GM18511 (cell line): ENCODE results near the gene DDX3X.
A peak's percentile ranks its signal among the peaks of the same experiment; 100 is the strongest.

Source experiments
- ATAC-seq: cut with Tn5 transposase; IDR thresholded peaks from one replicate; pipeline ENCODE4 v1.9.1; 2021; ENCODE audit warnings: mild to moderate bottlenecking, moderate library complexity; ENCODE audit not compliant: unreplicated experiment

DDX3X gene

DNA sequence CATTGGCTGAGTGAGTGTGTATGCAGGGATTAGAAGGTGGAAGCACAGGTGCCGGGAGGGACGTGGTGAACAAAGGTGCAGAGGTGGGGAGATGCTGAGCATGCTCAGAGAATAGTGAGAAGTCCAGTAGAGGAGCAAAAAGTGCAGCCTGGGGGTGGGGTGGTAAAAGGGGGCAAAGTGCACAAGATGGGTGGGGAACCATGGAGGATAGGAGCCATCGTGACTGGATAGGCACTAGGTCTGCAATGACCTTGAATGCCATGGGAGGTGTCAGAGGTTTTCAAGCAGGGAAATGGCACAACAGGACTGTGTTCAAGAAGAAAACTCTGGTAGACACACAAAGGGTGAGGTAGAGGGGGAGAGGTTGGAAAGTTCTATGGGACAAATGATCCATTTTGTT lies 6.6 kb upstream of the DDX3X start:
- ATAC-seq: no peak

- no peak for ATAC-seq
Observed at GRCh38 chrX:41329101-41329500, 4.9 kb upstream of the DDX3X start.

GRCh38 chrX:41332005-41332404 lies 2.0 kb upstream of the DDX3X start:
- no peak for ATAC-seq

- ATAC-seq: peak; percentile 16
Observed at GRCh38 chrX:41332408-41333002, 1.5 kb upstream of the DDX3X start.

- ATAC-seq: peak; percentile 53
Observed at GRCh38 chrX:41333003-41333743, 789 bp upstream of the DDX3X start.

DNA sequence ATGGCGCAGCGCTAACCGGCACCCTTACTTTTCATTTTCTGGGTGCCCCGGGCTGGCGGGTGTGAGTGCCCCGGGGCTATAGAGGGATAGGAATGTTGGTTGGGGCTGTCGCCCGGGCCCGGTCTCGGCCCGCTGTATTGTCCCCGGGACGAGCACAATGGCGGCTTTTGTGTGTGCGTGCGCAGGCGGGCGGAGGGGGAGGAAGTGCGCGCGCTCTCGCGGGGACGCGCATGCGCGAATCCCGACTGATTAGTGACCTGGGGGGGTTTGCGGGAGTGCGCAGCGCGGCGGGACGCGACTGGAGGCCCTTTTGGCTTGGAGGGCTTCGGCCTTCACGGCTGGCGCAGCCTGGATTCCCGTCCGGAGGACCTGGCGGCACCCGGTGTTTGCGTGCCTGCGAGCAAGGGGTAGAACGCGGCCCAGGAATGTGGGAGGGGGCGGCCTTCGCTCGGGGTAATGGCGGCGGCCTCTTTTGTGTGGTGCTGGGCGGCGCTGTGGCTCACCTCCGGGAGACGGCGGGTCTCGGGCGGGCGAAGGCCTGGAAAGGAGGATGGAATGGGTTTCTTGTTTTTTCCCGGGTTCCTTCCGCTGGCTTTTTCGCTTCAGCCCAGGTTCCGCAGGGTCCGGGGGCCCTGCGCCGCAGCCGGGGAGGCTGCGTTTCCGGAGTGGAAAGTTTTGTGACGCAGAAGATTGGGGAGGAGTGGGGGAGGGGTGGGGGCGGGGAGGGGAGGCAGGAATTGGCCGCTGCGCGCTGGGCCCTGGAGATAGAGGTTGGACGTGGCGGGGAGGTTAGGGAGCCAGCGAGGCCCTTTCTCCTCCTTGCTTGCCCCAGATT lies 618 bp downstream of the DDX3X start:
- peak; percentile 41 for ATAC-seq

- ATAC-seq: no peak
Observed at GRCh38 chrX:41335198-41335957, 1.4 kb downstream of the DDX3X start.

- ATAC-seq: no peak
Observed at GRCh38 chrX:41335958-41336331, 2.0 kb downstream of the DDX3X start.

GRCh38 chrX:41336447-41336846 lies 2.5 kb downstream of the DDX3X start:
- no peak for ATAC-seq

DNA sequence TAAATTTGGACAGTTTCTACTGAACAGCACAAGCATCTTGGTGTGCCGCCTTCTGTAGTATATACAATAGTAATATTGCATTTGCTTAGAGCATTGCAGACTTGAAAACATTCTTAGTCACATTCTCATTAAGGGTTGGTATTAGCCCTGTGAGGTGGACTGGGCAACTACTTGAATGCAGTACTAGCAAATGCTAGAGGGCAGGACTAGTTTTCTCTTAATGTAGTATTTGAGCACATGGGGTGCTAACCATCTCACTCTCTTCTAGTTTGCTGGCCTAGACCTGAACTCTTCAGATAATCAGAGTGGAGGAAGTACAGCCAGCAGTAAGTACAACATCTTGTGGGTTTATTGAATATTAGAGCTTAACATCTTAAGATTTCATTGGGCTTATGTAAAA lies 3.2 kb downstream of the DDX3X start:
- no peak for ATAC-seq

DNA sequence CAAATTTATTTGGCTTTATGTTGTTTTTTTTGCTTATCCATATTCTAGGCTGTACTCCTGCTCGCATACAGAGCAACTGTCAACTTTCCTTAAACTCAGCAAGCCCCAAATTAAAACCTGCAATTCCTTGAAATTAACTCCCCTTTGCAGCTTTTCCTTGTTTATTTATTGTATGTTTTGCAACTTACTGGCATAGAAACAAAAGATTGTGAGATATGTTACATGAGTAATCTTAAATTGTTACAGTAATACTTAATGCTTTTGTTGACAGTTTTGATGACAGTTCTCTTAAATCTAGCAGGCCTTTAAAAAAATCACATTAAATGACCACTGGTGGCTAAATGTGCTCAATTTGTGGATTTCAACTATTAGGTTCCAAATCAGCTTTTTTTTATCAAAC lies 4.5 kb downstream of the DDX3X start:
- no peak for ATAC-seq

DNA sequence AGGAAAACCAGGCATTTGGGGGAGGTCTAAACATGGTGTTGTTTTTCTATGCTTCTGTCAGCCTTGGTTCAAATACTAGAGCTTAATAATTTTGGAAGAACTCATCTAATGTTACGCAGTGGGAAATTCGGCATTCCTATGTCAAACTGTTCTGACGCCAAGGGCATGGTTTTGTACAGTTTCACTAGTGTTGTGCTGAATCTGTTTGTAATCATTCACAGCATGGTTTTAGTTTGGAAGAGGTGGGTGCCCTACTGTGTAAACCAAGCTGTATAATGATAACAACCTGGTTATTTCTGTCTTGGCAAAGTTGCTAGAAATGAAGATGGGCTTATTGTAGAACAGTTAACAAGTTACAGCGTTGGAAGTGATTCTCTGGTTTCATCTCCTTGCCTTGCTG lies 5.2 kb downstream of the DDX3X start:
- no peak for ATAC-seq

GRCh38 chrX:41344053-41344452 lies 10.1 kb downstream of the DDX3X start:
- no peak for ATAC-seq

GRCh38 chrX:41347186-41347585 lies 13.2 kb downstream of the DDX3X start:
- no peak for ATAC-seq

DNA sequence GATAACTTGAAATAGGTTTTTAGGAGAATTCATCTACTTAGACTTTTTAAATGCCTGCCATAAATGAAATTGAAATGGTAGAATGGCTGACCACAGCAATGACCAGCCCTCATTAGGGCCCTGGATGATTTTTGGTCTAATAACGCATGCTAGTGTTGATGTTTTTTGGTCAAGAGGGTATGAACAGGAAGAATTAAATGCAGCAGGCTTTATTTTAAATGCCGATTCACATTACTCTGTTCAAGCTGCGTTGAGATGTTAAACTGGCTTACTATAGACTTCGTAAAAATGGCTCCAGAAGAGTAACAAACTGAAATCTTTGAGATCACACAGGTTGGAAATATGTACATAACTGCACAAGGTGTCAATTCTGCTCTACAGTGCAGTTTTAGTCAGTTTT lies 14.6 kb downstream of the DDX3X start:
- ATAC-seq: no peak

GRCh38 chrX:41350150-41350975 lies 16.4 kb downstream of the DDX3X start:
- no peak for ATAC-seq

GRCh38 chrX:41350976-41351569 lies 17.1 kb downstream of the DDX3X start:
- ATAC-seq: no peak

- no peak for ATAC-seq
Observed at GRCh38 chrX:41351923-41352322, 18.0 kb downstream of the DDX3X start.

GRCh38 chrX:41352329-41352838 lies 18.4 kb downstream of the DDX3X start:
- ATAC-seq: no peak

- no peak for ATAC-seq
Observed at GRCh38 chrX:41353985-41354384, 20.0 kb downstream of the DDX3X start.
